Measurements from ENCODE around the gene P2RX3. TPM values are rescaled to one million over a fixed set of nuclear protein-coding genes. Genes with fewer than 3 reads are reported as not detected.

The P2RX3 gene
- total and polyA plus RNA-seq, 2 donors from 2014 or later, result not detected

DNA sequence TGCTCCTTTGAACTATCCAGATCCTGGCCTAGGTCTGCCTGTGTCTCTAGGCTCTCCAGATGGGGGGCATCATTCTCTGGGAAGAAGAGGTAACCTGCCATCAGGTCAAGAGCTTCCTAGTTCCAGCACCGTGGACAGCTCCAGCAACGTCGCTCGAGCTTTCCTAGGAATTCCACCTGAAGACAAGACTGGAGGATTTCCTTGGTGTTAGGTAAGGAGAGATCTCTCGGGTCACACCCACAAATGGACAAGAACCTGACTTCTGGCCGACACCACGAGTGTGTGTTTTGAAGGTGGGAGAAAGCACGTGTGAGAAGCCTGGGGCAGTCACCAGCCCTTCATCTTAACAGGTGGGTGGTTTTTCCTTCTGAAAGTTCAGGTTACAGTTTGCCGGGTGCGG lies 41.6 kb downstream of the P2RX3 start:
- H3K9me3 ChIP-seq (ENCODE audit: control insufficient read depth in 2 of 3, insufficient read depth in 1 of 3, low read length in 3 of 3), result no peaks in the 10 kb centered on the region
- no peaks in the 10 kb centered on the region for H3K4me1 ChIP-seq (ENCODE audit: control insufficient read depth in 2 of 3, insufficient read depth in 2 of 3, low read depth in 1 of 3, low read length in 3 of 3)
- H3K4me3 ChIP-seq (ENCODE audit: low read length in 3 of 3), result no peak overlapping the region
- intact Hi-C loops (cut with DNase I), result no loop called here
- no peaks in the 10 kb centered on the region for H3K27me3 ChIP-seq (ENCODE audit: control insufficient read depth, insufficient read depth, low read length)
- FAIRE-seq (no peak), DNase-seq (peak in 4 of 5 donors; percentile 52 to 71 (median 66))
- TF ChIP-seq, protein P1, sequence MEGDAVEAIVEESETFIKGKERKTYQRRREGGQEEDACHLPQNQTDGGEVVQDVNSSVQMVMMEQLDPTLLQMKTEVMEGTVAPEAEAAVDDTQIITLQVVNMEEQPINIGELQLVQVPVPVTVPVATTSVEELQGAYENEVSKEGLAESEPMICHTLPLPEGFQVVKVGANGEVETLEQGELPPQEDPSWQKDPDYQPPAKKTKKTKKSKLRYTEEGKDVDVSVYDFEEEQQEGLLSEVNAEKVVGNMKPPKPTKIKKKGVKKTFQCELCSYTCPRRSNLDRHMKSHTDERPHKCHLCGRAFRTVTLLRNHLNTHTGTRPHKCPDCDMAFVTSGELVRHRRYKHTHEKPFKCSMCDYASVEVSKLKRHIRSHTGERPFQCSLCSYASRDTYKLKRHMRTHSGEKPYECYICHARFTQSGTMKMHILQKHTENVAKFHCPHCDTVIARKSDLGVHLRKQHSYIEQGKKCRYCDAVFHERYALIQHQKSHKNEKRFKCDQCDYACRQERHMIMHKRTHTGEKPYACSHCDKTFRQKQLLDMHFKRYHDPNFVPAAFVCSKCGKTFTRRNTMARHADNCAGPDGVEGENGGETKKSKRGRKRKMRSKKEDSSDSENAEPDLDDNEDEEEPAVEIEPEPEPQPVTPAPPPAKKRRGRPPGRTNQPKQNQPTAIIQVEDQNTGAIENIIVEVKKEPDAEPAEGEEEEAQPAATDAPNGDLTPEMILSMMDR (IDR thresholded peaks at IDR 0.05; ENCODE audit: borderline replicate concordance, extremely low read depth, insufficient read depth), result no peak
- H3K27ac ChIP-seq (ENCODE audit: low read depth in 2 of 2, low read length in 2 of 2), result no peak overlapping the region
- no peak overlapping the region for H3K9ac ChIP-seq (ENCODE audit: low read length in 3 of 3)
- no peaks in the 10 kb centered on the region for H3K36me3 ChIP-seq (ENCODE audit: control insufficient read depth in 2 of 3, insufficient read depth in 3 of 3, low read length in 3 of 3)

GRCh38 chr11:57380975-57381374 lies 42.8 kb downstream of the P2RX3 start, which contains the start of gene PRG3:
PRG3 (minus strand) TSS chr11:57381150; CDS start chr11:57380708, 442 bp downstream.
- no peaks in the 10 kb centered on the region for H3K36me3 ChIP-seq (ENCODE audit: control insufficient read depth in 2 of 3, insufficient read depth in 3 of 3, low read length in 3 of 3)
- TF ChIP-seq, protein P1 (IDR thresholded peaks at IDR 0.05; ENCODE audit: borderline replicate concordance, extremely low read depth, insufficient read depth), result no peak
- no peaks in the 10 kb centered on the region for H3K9me3 ChIP-seq (ENCODE audit: control insufficient read depth in 2 of 3, insufficient read depth in 1 of 3, low read length in 3 of 3)
- H3K4me1 ChIP-seq (ENCODE audit: control insufficient read depth in 2 of 3, insufficient read depth in 2 of 3, low read depth in 1 of 3, low read length in 3 of 3), result no peaks in the 10 kb centered on the region
- H3K9ac ChIP-seq (ENCODE audit: low read length in 3 of 3), result no peak within 1 kb of the TSS
- intact Hi-C loops (cut with DNase I), result no loop called here
- FAIRE-seq (no peak), DNase-seq (no peak)
- no peaks in the 10 kb centered on the region for H3K27me3 ChIP-seq (ENCODE audit: control insufficient read depth, insufficient read depth, low read length)
- H3K4me3 ChIP-seq (ENCODE audit: low read length in 3 of 3), result no peak within 1 kb of the TSS
- H3K27ac ChIP-seq (ENCODE audit: low read depth in 2 of 2, low read length in 2 of 2), result no peak within 1 kb of the TSS

DNA sequence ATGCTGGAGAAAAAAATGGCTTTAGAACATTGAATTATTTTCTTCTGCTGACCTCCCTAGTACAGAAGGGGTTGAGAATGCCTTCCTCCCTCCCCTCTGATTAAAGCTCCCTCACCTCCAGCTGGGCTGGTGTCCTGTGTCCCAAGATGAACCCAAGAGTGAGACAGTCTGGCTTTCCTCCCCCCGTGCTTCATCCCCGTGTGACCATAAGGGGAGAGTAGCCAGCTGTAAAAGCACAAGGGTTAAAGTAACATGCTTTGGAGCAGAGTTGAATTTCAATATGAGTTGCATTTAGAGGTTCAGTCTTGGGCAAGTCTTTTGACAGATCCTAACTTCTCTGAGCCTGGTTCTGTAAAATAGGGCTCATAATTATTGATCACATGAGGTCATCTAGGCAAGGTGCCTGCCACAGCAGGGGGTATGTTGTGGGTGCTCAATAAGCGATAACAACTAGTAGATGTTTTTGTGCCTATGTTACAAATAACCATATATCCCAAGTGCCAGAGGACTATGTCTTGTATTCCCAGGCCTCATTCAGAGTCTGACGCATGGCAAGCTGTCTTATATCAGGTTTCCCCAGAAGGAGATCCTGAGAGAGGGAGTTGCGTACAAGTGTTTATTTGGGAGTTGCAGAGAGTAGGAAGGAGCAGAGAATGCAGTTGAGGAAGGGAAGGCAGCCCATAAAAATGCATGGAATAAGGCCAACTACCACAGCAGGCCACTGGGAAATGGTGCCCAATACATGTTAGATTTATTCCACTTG lies 48.2 kb downstream of the P2RX3 start:
- no peak overlapping the region for H3K9ac ChIP-seq (ENCODE audit: low read length in 3 of 3)
- FAIRE-seq (no peak), DNase-seq (peak in 4 of 5 donors; percentile 45 to 79 (median 67))
- no peaks in the 10 kb centered on the region for H3K9me3 ChIP-seq (ENCODE audit: control insufficient read depth in 2 of 3, insufficient read depth in 1 of 3, low read length in 3 of 3)
- TF ChIP-seq, protein P1 (IDR thresholded peaks at IDR 0.05; ENCODE audit: borderline replicate concordance, extremely low read depth, insufficient read depth), result no peak
- no peaks in the 10 kb centered on the region for H3K27me3 ChIP-seq (ENCODE audit: control insufficient read depth, insufficient read depth, low read length)
- intact Hi-C loops (cut with DNase I), result no loop called here
- no peaks in the 10 kb centered on the region for H3K36me3 ChIP-seq (ENCODE audit: control insufficient read depth in 2 of 3, insufficient read depth in 3 of 3, low read length in 3 of 3)
- H3K4me1 ChIP-seq (ENCODE audit: control insufficient read depth in 2 of 3, insufficient read depth in 2 of 3, low read depth in 1 of 3, low read length in 3 of 3), result no peaks in the 10 kb centered on the region
- no peak overlapping the region for H3K4me3 ChIP-seq (ENCODE audit: low read length in 3 of 3)
- no peak overlapping the region for H3K27ac ChIP-seq (ENCODE audit: low read depth in 2 of 2, low read length in 2 of 2)

Data from kidney (tissue), 14 donors.